ENCODE measurements around the gene SIT1. TPM values are rescaled to one million over a fixed set of nuclear protein-coding genes. Genes with fewer than 3 reads are reported as not detected.

SIT1 gene
- total RNA-seq, 1 experiment from 2014 or later = not detected

DNA sequence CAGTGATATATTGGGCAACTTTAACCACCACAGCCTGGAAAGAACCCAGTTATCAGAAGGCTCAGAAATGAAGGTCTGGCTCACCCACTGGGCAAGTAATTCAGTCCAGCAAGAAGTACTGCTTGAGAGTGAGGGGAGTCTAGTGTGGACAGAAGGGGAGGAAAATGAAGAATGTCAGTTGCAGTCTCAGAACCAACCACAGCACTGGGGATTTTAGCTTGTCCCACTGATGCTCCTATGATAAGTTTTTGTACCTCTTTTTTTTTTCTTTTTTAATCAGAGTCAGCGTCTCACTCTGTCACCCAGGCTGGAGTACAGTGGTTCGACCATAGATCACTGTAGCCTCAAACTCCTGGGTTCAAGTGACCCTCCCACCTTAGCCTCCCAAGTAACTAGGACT, 23.2 kb downstream of the SIT1 start:
- in situ Hi-C loops (cut with HindIII; ENCODE audit: low pct_unique_long_range_greater_than_20kb, low sequenced_read_pairs) = no loop called here
- H3K27ac ChIP-seq (ENCODE audit: low read length) = no peak overlapping the region
- TF ChIP-seq TCF7L2 (IDR thresholded peaks at IDR 0.05; ENCODE audit: low read depth, low read length) (no peak), SIN3A (IDR thresholded peaks at IDR 0.05; ENCODE audit: borderline replicate concordance, insufficient read depth, low read depth, low read length) (no peak), POLR2AphosphoS5 (IDR thresholded peaks at IDR 0.05; ENCODE audit: low read depth, low read length) (no peak)
- TF ChIP-seq, protein P1, sequence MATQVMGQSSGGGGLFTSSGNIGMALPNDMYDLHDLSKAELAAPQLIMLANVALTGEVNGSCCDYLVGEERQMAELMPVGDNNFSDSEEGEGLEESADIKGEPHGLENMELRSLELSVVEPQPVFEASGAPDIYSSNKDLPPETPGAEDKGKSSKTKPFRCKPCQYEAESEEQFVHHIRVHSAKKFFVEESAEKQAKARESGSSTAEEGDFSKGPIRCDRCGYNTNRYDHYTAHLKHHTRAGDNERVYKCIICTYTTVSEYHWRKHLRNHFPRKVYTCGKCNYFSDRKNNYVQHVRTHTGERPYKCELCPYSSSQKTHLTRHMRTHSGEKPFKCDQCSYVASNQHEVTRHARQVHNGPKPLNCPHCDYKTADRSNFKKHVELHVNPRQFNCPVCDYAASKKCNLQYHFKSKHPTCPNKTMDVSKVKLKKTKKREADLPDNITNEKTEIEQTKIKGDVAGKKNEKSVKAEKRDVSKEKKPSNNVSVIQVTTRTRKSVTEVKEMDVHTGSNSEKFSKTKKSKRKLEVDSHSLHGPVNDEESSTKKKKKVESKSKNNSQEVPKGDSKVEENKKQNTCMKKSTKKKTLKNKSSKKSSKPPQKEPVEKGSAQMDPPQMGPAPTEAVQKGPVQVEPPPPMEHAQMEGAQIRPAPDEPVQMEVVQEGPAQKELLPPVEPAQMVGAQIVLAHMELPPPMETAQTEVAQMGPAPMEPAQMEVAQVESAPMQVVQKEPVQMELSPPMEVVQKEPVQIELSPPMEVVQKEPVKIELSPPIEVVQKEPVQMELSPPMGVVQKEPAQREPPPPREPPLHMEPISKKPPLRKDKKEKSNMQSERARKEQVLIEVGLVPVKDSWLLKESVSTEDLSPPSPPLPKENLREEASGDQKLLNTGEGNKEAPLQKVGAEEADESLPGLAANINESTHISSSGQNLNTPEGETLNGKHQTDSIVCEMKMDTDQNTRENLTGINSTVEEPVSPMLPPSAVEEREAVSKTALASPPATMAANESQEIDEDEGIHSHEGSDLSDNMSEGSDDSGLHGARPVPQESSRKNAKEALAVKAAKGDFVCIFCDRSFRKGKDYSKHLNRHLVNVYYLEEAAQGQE (IDR thresholded peaks at IDR 0.05; ENCODE audit: insufficient read depth in 1 of 2, low read depth in 2 of 2, low read length in 1 of 2) = no peak
- H3K36me3 ChIP-seq (ENCODE audit: control insufficient read depth, insufficient read depth, low read length) = no peaks in the 10 kb centered on the region
- H3K4me3 ChIP-seq (ENCODE audit: low read depth in 2 of 2, low read length in 2 of 2) = no peak overlapping the region
- POLR2A ChIA-PET = interaction anchor here (0.7 kb wide), 1 partner anchor 46 kb away, joined by 10 read pairs; no protein-coding TSS in a partner anchor
- ATAC-seq (no peak), DNase-seq (ENCODE audit: low read depth, low spot score) (no peak)
- H3K9me3 ChIP-seq (ENCODE audit: control insufficient read depth, insufficient read depth, low read depth, low read length) = no peaks in the 10 kb centered on the region
- CTCF ChIA-PET = no interaction called here
- intact Hi-C loops (cut with micrococcal nuclease; ENCODE audit: unreplicated experiment) = no loop called here
- no peaks in the 10 kb centered on the region for H3K27me3 ChIP-seq (ENCODE audit: control insufficient read depth, insufficient read depth, low read length)
- H3K4me1 ChIP-seq (ENCODE audit: control insufficient read depth, insufficient read depth, low read length) = no peaks in the 10 kb centered on the region
- BruUV-seq (replicated peaks) = no TSS peak

DNA sequence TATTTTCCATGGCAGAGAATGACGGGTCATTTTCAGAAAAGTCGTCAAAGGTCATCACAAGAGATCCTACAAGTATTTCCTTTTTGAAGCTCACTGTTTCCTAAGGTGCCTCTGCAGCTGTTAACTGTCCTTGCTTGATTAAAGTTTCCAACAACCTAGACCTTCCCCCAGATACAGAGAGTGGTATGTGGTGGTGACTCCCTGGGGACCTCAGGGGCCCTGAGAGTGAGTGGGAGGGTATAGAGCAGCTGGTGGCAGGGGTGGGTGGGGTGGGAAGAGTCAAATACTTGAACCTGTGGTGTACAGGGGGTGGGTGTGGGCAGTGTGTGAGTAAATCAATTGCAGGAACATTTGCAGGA, 31.0 kb downstream of the SIT1 start:
- Histone ChIP-seq H3K27me3 (ENCODE audit: control insufficient read depth, insufficient read depth, low read length) (0 out of 2 replicates have a peak, but pooled peaks cover 5% of the 10 kb centered on the region), H3K9me3 (ENCODE audit: control insufficient read depth, insufficient read depth, low read depth, low read length) (no peaks in the 10 kb centered on the region), H3K27ac (ENCODE audit: low read length) (no peak overlapping the region), H3K4me3 (ENCODE audit: low read depth in 2 of 2, low read length in 2 of 2) (no peak overlapping the region), H3K4me1 (ENCODE audit: control insufficient read depth, insufficient read depth, low read length) (no peaks in the 10 kb centered on the region), H3K36me3 (ENCODE audit: control insufficient read depth, insufficient read depth, low read length) (no peaks in the 10 kb centered on the region)
- in situ Hi-C loops (cut with HindIII; ENCODE audit: low pct_unique_long_range_greater_than_20kb, low sequenced_read_pairs) = no loop called here
- ATAC-seq (no peak), DNase-seq (ENCODE audit: low read depth, low spot score) (no peak)
- no TSS peak for BruUV-seq (replicated peaks)
- POLR2A ChIA-PET = interaction anchor here (0.7 kb wide), 1 partner anchor 89 kb away, joined by 7 read pairs; no protein-coding TSS in a partner anchor
- TF ChIP-seq SIN3A (IDR thresholded peaks at IDR 0.05; ENCODE audit: borderline replicate concordance, insufficient read depth, low read depth, low read length) = no peak
- TF ChIP-seq POLR2AphosphoS5 (IDR thresholded peaks at IDR 0.05; ENCODE audit: low read depth, low read length) = no peak
- intact Hi-C loops (cut with micrococcal nuclease; ENCODE audit: unreplicated experiment) = no loop called here
- CTCF ChIA-PET = no interaction called here

DNA sequence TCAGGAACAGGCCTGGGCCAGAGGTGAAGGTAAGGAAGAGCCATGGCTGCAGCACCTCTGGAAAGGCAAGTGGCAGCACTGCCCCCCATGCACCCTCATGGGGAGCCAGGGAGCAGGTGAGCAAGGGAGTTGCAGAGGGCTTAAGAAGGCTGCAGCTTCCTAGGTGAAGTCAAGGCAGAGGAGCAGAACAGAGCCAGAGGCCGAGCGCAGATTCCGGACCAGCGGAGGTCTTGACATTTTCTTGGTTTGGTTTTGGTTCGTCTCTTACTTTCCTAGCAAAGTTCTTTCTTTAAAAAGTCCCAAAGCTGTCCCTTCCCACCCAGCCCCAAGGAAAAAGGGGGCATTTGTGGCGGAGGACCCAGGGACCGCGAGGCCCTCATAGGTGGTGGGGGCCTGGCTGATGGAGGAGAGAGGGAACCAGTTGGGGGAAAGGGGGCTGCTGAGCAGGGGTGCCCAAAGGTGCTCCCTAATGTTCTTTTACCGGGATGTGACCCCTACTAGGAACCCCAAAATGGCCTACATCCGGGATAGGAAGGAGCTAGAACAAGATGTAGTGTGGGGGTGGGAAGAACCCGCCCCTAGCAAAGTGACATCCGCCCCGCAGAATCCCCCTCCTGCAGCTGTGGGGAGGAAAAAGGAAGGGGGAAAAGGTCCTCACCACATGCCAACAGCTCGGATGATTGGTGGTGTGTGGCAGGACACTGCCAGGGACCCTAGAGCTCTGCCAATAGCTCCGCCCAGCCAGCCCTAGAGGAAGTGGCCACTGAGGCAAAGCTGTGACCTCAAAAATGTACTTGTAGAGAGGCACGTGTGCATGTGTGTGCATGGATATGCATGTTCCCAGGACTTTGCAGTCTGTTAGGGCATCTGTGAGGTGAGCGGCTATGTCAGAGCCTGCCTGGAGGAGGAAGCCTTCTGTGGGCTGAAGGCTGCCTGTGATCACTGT, 31.6 kb downstream of the SIT1 start:
- intact Hi-C loops (cut with micrococcal nuclease; ENCODE audit: unreplicated experiment) (no loop called here), in situ Hi-C loops (cut with HindIII; ENCODE audit: low pct_unique_long_range_greater_than_20kb, low sequenced_read_pairs) (no loop called here)
- no peaks in the 10 kb centered on the region for H3K4me1 ChIP-seq (ENCODE audit: control insufficient read depth, insufficient read depth, low read length)
- H3K27me3 ChIP-seq (ENCODE audit: control insufficient read depth, insufficient read depth, low read length) = 0 out of 2 replicates have a peak, but pooled peaks cover 5% of the 10 kb centered on the region
- ATAC-seq = no peak
- POLR2A ChIA-PET = no interaction called here
- no peak for DNase-seq (ENCODE audit: low read depth, low spot score)
- CTCF ChIA-PET = no interaction called here
- H3K9me3 ChIP-seq (ENCODE audit: control insufficient read depth, insufficient read depth, low read depth, low read length) = no peaks in the 10 kb centered on the region
- no peaks in the 10 kb centered on the region for H3K36me3 ChIP-seq (ENCODE audit: control insufficient read depth, insufficient read depth, low read length)
- BruUV-seq (replicated peaks) = no TSS peak
- no peak overlapping the region for H3K4me3 ChIP-seq (ENCODE audit: low read depth in 2 of 2, low read length in 2 of 2)
- TF ChIP-seq, protein P2, sequence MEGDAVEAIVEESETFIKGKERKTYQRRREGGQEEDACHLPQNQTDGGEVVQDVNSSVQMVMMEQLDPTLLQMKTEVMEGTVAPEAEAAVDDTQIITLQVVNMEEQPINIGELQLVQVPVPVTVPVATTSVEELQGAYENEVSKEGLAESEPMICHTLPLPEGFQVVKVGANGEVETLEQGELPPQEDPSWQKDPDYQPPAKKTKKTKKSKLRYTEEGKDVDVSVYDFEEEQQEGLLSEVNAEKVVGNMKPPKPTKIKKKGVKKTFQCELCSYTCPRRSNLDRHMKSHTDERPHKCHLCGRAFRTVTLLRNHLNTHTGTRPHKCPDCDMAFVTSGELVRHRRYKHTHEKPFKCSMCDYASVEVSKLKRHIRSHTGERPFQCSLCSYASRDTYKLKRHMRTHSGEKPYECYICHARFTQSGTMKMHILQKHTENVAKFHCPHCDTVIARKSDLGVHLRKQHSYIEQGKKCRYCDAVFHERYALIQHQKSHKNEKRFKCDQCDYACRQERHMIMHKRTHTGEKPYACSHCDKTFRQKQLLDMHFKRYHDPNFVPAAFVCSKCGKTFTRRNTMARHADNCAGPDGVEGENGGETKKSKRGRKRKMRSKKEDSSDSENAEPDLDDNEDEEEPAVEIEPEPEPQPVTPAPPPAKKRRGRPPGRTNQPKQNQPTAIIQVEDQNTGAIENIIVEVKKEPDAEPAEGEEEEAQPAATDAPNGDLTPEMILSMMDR (IDR thresholded peaks at IDR 0.05) = no peak
- no peak for TF ChIP-seq POLR2AphosphoS5 (IDR thresholded peaks at IDR 0.05; ENCODE audit: low read depth, low read length)
- no peak for TF ChIP-seq TCF7L2 (IDR thresholded peaks at IDR 0.05; ENCODE audit: low read depth, low read length)
- TF ChIP-seq, protein P1 (IDR thresholded peaks at IDR 0.05; ENCODE audit: insufficient read depth in 1 of 2, low read depth in 2 of 2, low read length in 1 of 2) = no peak
- TF ChIP-seq SIN3A (IDR thresholded peaks at IDR 0.05; ENCODE audit: borderline replicate concordance, insufficient read depth, low read depth, low read length) = no peak
- H3K27ac ChIP-seq (ENCODE audit: low read length) = no peak overlapping the region

Measured in Panc1 (cell line).